Neural cell (in vitro differentiated cells): Measurements from ENCODE around the gene FHOD3. TPM values are rescaled to one million over a fixed set of nuclear protein-coding genes. Genes with fewer than 3 reads are reported as not detected.

Experiments used
- H2AFZ ChIP-seq: fragments of 200-600, 300-800 bp; sonication (generic), shearing (Covaris generic); 2 replicates; pipeline ENCODE4 v1.6.0; 2014; ENCODE audit warnings: low read depth, mild to moderate bottlenecking, antibody characterized with exemption, low read length, moderate library complexity
- H3F3A ChIP-seq: fragments of 200-600 bp; shearing (Covaris generic); 2 replicates; pipeline ENCODE4 v1.6.1; 2016; ENCODE audit warnings: mild to moderate bottlenecking, moderate library complexity, mixed read lengths, antibody characterized with exemption, low read length; ENCODE audit not compliant: insufficient read depth, poor library complexity, severe bottlenecking
- H3K27ac ChIP-seq: fragments of 200-600, 300-800 bp; sonication (generic), shearing (Covaris generic); 2 replicates; pipeline ENCODE4 v1.5.1; 2014; ENCODE audit warnings: mild to moderate bottlenecking, low read length, moderate library complexity
- H3K27me3 ChIP-seq: fragments of 300-800, 200-600 bp; sonication (generic), shearing (Covaris generic); 2 replicates; pipeline ENCODE4 v1.6.0; 2014; ENCODE audit warnings: mild to moderate bottlenecking, low read depth, low read length, moderate library complexity; ENCODE audit not compliant: insufficient read depth
- H3K36me3 ChIP-seq: fragments of 300-800, 200-600 bp; sonication (generic), shearing (Covaris generic); 2 replicates; pipeline ENCODE4 v1.5.1; 2014; ENCODE audit warnings: mild to moderate bottlenecking, antibody characterized with exemption, low read length, moderate library complexity; ENCODE audit not compliant: insufficient read depth
- H3K4me2 ChIP-seq: fragments of 300-800, 200-600 bp; sonication (generic), shearing (Covaris generic); 2 replicates; pipeline ENCODE4 v1.6.0; 2014; ENCODE audit warnings: mild to moderate bottlenecking, low read length
- H3K4me3 ChIP-seq: fragments of 300-800, 200-600 bp; sonication (generic), shearing (Covaris generic); 2 replicates; pipeline ENCODE4 v1.5.1; 2014; ENCODE audit warnings: mild to moderate bottlenecking, low read length, moderate library complexity
- H3K79me2 ChIP-seq: fragments of 200-600 bp; shearing (Covaris generic); replicated peaks from 2 replicates; pipeline ENCODE4 v1.6.0; 2014; ENCODE audit warnings: mild to moderate bottlenecking, low read length, moderate library complexity; ENCODE audit not compliant: insufficient read depth
- H3K9ac ChIP-seq: fragments of 300-800, 200-600 bp; sonication (generic), shearing (Covaris generic); 2 replicates; pipeline ENCODE4 v1.6.1; 2016; ENCODE audit warnings: mild to moderate bottlenecking, low read length, mixed read lengths
- H3K9me2 ChIP-seq: fragments of 200-600 bp; shearing (Covaris generic); 2 replicates; pipeline ENCODE4 v1.6.1; 2016; ENCODE audit warnings: mild to moderate bottlenecking, low read length, mixed read lengths; ENCODE audit not compliant: insufficient read depth
- H3K9me3 ChIP-seq: fragments of 200-600, 300-800 bp; sonication (generic), shearing (Covaris generic); 2 replicates; pipeline ENCODE4 v1.6.1; 2016; ENCODE audit warnings: mild to moderate bottlenecking, mixed run types, low read length, moderate library complexity, mixed read lengths
- H4K20me1 ChIP-seq: fragments of 200-600 bp; shearing (Covaris generic); 2 replicates; pipeline ENCODE4 v1.6.1; 2016; ENCODE audit warnings: mild to moderate bottlenecking, mixed run types; ENCODE audit not compliant: insufficient read depth
- CTCF ChIP-seq: fragments of 450-650 bp; IDR thresholded peaks from 2 replicates; pipeline ENCODE4 v1.5.1; 2014; ENCODE audit warnings: antibody characterized with exemption, mild to moderate bottlenecking, moderate library complexity; ENCODE audit not compliant: poor library complexity, severe bottlenecking
- EP300 ChIP-seq: fragments of 450-650 bp; conservative IDR thresholded peaks from 2 replicates; pipeline ENCODE4 v1.6.1; 2014; ENCODE audit warnings: antibody characterized with exemption, mild to moderate bottlenecking, moderate library complexity; ENCODE audit not compliant: poor library complexity, severe bottlenecking
- EZH2 ChIP-seq: fragments of 200-600, 300-800 bp; shearing (Covaris generic), sonication (generic); IDR thresholded peaks from 2 replicates; pipeline ENCODE4 v1.6.1; 2014; ENCODE audit warnings: antibody characterized with exemption, low read length, borderline replicate concordance, mild to moderate bottlenecking; ENCODE audit not compliant: insufficient read depth, poor library complexity, severe bottlenecking
- MXI1 ChIP-seq: fragments of 450-650 bp; conservative IDR thresholded peaks from 2 replicates; pipeline ENCODE4 v1.6.1; 2014; ENCODE audit warnings: antibody characterized with exemption, mild to moderate bottlenecking; ENCODE audit not compliant: poor library complexity, severe bottlenecking
- POLR2AphosphoS5 ChIP-seq: IDR thresholded peaks from 2 replicates; pipeline ENCODE4 v1.6.1; 2012
- RAD21 ChIP-seq: fragments of 450-650 bp; conservative IDR thresholded peaks from 2 replicates; pipeline ENCODE4 v1.6.1; 2014; ENCODE audit warnings: antibody characterized with exemption, mild to moderate bottlenecking, moderate library complexity
- REST ChIP-seq: IDR thresholded peaks from 2 replicates; pipeline ENCODE4 v1.6.1; 2012; ENCODE audit warnings: borderline replicate concordance
- SMC3 ChIP-seq: fragments of 450-650 bp; conservative IDR thresholded peaks from 2 replicates; pipeline ENCODE4 v1.6.1; 2014; ENCODE audit warnings: antibody characterized with exemption, mild to moderate bottlenecking, moderate library complexity; ENCODE audit not compliant: poor library complexity
- TAF1 ChIP-seq: IDR thresholded peaks from 2 replicates; pipeline ENCODE4 v1.6.1; 2012; ENCODE audit warnings: low read depth
- polyA plus RNA-seq: library from polyadenylated mRNA; depleted of rRNA; stranded (reverse); fragments of >200 nt; gene quantifications from 2 replicates; pipeline ENCODE4 v1.2.3, GENCODE V29; 2014

The FHOD3 gene
- polyA plus RNA-seq, 1 donor from 2014 or later = 19.4 TPM

GRCh38 chr18:36366994-36367839, 69.7 kb downstream of the FHOD3 start:
- Histone ChIP-seq H2AFZ (no peak overlapping the region), H3K9me2 (no peaks in the 10 kb centered on the region), H3K27me3 (no peaks in the 10 kb centered on the region), H3K27ac (no peak overlapping the region), H3K4me2 (no peak overlapping the region), H3K36me3 (no peaks in the 10 kb centered on the region), H3K4me3 (no peak overlapping the region), H3K79me2 (no peaks in the 10 kb centered on the region), H3F3A (no peaks in the 10 kb centered on the region), H3K9ac (no peak overlapping the region), H3K9me3 (no peaks in the 10 kb centered on the region), H4K20me1 (no peaks in the 10 kb centered on the region)
- TF ChIP-seq TAF1 (no peak), MXI1 (no peak), RAD21 (no peak), REST (no peak), EP300 (no peak), CTCF (no peak)

GRCh38 chr18:36368889-36369288, 71.4 kb downstream of the FHOD3 start:
- Histone ChIP-seq H3K9ac (no peak overlapping the region), H3K27me3 (no peaks in the 10 kb centered on the region), H3K27ac (no peak overlapping the region), H3K9me3 (no peaks in the 10 kb centered on the region), H3K4me2 (no peak overlapping the region), H3K36me3 (no peaks in the 10 kb centered on the region), H3K79me2 (no peaks in the 10 kb centered on the region), H3K9me2 (no peaks in the 10 kb centered on the region), H3K4me3 (no peak overlapping the region), H4K20me1 (no peaks in the 10 kb centered on the region), H3F3A (no peaks in the 10 kb centered on the region), H2AFZ (no peak overlapping the region)
- TF ChIP-seq EP300 (no peak), TAF1 (no peak), POLR2AphosphoS5 (no peak), EZH2 (no peak), RAD21 (no peak), SMC3 (no peak), CTCF (no peak), REST (no peak), MXI1 (no peak)
